GM19351 (cell line): Measurements from ENCODE around the gene PIK3CB.
"Not testable (repeated sequence)": the region's sequence is repeated elsewhere in the genome, so short reads cannot be mapped to it uniquely, and the experiment has no call there.

ENCODE experiments used
- ATAC-seq: cut with Tn5 transposase; IDR thresholded peaks from one replicate; pipeline ENCODE4 v1.9.1; 2021; ENCODE audit warnings: mild to moderate bottlenecking, moderate library complexity; ENCODE audit not compliant: unreplicated experiment

The PIK3CB gene

DNA sequence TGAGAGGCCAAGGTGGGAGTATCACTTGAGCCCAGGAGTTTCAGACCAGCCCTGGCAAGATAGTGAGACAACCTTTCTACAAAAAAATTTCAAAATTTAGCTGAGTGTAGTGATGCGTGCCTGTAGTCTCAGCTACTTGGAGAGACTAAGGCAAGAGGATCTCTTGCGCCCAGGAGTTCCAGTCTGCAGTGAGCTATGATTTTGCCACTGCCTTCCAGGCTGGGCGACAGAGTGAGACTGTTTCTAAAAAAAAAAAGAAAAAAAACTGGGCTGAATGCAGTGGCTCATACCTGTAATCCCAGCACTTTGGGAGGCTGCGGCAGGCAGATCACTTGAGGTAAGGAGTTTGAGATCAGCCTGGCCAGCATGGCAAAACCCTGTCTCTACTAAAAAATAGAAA, 14.0 kb upstream of the PIK3CB start:
- no peak for ATAC-seq

DNA sequence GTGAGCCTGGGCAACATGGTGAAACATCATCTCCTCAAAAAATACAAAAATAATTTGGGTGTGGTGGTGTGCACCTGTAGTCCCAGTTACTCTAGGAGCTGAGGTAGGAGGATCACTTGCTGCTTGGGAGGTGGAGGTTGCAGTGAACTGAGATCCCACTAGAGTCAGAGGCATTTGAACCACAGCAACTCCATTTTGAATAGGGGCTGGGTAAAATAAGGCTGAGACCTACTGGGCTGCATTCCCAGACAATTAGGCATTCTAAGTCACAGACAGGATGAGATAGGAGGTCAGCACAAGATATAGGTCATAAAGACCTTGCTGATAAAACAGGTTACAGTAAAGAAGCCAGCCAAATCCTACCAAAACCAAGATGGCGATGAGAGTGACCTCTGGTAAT, 12.1 kb upstream of the PIK3CB start:
- ATAC-seq: not testable (repeated sequence)

GRCh38 chr3:138846262-138846791, 11.6 kb upstream of the PIK3CB start:
- no peak for ATAC-seq

DNA sequence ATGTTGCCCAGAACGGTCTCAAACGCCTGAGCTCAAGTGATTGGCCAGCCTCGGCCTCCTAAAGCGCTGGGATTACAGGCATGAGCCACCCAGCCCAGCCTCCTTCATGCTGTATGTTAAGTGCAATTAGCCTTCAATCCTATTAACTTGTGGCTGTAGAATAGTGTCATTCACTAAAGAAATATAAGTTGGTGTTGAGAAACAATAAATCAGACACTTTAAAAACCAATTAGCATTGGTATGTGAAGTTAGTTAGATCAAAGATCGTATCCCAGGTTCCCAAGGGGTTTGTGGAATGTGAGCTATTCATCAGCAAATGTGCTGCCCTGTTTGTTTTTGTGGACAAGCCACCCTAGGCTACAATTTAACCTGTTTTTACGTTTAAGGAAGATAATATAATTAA, 11.0 kb upstream of the PIK3CB start:
- ATAC-seq: no peak

DNA sequence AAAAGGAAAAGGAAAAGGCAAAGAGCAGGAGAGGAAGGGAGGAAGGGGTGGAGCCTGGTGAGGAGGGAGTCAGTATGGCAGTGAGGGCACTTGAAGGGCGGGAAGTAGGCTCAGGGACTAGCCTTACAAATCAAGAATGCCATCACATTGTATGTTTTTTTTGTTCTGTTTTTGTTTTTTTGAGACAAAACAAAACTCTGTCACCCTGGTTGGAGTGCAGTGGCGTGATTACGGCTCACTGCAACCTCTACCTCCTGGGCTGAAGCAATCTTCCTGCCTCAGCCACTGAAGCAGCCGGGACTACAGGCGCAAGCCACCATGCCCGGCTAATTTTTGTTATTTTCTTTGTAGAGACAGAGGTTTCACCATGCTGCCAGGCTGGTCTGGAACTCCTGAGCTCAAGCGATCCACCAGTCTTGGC, 10.5 kb upstream of the PIK3CB start:
- ATAC-seq: no peak

DNA sequence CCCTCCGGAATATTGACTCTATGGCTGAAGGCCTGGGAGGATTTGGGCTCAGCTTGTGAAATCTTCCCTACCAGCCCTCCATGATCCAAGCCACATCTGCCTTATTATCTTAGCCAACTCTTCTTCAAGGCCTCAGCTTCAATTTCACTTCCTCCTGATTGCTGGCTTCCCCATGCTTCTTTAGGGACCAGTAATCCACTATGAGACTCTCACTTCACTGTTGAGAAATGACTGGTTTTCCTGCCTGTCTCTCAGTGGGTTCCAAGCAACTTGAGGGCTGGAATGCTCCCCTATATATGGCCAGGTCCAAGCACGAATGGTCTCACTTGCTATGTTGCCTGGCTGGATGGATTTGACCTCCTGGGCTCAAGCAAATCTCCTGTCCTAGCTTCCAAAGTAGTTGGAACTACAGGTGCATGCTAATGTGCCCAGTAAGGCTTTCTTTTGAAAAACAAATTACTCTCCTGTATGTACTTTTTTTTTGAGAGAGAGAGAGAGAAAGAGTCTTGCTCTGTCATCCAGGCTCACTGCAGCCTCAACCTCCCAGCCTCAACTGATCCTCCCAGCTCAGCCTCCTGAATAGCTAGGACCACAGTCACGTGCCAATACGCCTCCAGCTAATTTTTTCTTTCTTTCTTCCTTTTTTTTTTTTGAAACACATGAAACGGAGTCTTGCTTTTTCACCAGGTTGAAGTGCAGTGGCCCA, 7.9 kb upstream of the PIK3CB start:
- ATAC-seq: peak; percentile 81

- ATAC-seq: not testable (repeated sequence)
These were observed 3.7 kb upstream of the PIK3CB start for GRCh38 chr3:138838385-138838784.

DNA sequence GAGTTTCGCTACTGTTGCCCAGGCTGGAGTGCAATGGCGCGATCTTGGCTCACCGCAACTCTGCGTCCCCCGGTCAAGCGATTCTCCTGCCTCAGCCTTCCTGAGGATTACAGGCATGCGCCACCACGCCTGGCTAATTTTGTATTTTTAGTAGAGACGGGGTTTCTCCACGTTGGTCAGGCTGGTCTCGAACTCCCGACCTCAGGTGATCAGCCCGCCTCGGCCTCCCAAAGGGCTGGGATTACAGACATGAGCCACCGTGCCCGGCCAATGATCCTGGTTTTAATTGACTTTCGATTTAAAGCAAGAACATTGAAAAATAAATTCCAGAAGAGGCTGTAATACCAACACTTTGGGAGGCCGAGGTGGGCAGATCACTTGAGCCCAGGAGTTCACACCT, 1.1 kb upstream of the PIK3CB start:
- ATAC-seq: not testable (repeated sequence)

DNA sequence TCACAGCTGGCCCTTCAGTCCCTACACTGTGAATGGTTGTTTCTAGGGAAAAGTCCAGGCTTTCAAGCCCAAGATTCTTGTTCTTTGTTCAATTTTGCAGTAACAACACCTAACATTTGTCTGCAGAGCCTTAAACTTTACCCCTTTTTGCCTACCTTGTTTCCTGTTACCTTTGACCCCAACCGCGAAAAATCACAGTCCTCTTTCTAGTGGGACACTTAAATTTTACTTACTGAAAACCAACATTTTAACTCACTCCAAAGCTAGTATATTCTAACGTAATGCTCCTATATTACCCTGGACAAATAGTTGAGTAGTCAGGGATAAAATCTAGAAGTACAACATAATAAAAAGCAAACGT, 649 bp upstream of the PIK3CB start:
- ATAC-seq: no peak

DNA sequence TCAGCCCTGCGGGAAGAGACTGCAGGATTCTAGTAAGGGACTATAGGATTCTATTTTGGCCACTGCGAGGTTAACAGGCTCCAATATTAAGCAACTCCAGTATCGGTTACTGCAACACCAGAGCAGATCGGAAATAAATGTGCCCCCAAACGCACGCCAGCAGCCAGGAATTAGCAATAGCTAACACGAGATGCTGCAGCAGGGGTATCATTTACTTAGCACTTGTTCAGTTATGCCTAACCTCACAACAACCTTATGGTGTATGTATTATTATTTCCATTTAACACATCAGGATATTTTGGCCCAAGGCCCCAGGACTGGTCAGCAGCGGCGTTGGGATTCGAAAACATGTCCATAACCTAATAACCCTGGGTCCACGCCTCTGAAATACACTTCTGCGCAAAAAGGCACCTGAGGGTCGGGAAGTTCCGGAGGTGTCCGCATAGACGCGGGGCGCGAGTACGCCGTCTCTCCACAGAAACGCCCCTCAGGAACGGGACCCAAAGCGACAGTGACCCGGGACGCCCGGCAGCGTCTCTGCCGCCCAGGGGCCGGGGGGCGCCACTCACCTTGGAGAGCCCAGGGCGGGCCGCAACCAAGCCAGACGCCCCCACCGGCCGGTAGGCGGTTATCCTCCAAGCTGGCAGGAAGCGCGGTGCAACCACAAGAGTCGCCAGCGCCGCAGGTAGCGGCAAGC, 681 bp downstream of the PIK3CB start:
- ATAC-seq: peak; percentile 42

DNA sequence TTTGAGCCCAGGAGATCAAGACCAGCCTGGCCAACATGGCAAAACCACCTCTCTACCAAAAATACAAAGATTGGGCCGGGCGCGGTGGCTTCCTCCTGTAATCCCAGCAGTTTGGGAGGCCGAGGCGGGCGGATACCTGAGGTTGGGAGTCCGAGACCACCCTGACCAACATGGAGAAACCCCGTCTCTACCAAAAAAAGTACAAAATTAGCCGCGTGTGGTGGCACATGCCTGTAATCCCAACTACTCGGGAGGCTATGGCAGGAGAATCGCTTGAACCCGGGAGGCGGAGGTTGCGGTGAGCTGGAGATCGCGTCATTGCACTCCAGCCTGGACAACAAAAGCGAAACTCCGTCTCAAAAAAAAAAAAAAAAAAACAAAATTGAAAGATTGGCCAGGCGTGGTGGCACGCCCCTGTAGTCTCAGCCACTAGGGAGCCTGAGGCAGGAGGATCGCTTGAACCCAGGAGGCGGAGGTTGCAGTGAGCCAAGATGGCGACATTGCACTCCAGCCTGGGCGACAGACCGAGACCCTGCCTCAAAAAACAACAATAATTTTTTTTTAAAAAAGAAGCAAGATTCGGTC, 2.2 kb downstream of the PIK3CB start:
- ATAC-seq: not testable (repeated sequence)

DNA sequence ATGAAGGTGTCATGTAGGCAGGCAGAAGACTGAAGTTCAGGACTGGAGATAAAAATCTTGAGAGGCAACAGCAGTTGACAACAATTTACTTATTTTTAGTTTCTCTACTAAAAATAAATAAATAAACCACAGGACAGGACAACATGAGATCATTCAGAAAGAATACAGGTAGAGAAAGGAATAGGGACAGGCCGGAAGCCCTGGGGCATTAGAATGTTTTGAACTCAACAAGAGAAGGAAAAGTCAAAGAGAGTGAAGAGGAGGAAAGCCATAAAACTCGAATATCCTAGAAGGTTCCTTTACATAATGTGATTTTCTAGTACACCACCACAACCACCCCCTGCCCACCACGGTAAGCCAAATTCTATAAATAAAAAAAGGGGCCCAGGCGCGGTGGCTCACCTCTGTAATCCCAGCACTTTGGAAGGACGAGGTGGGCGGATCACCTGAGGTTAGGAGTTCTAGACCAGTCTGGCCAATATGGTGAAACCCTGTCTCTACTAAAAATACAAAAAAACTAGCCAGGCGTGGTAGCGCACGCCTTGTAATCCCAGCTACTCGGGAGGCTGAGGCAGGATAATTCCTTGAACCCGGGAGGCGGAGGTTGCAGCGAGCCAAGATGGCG, 4.7 kb downstream of the PIK3CB start:
- no peak for ATAC-seq

DNA sequence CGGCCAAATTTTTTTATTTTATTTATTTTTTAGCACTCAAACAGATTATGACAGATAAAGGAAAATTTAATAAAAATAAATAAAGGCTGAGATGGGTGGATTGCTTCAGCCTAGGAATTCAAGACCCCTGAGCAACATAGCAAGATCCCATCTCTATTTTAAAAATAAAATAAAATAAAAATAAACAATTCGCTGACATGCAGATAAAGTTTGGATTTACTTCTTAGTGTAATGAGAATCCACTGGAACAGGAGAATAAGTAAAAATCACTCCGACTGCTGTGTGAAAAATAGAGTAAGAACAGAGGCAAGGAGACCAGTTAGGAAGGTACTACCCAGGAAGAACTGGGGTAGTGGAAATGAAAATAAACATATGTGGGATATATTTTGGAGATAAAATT, 5.6 kb downstream of the PIK3CB start:
- no peak for ATAC-seq

GRCh38 chr3:138827222-138827621, 7.5 kb downstream of the PIK3CB start:
- ATAC-seq: no peak

GRCh38 chr3:138825336-138825735, 9.4 kb downstream of the PIK3CB start:
- no peak for ATAC-seq

DNA sequence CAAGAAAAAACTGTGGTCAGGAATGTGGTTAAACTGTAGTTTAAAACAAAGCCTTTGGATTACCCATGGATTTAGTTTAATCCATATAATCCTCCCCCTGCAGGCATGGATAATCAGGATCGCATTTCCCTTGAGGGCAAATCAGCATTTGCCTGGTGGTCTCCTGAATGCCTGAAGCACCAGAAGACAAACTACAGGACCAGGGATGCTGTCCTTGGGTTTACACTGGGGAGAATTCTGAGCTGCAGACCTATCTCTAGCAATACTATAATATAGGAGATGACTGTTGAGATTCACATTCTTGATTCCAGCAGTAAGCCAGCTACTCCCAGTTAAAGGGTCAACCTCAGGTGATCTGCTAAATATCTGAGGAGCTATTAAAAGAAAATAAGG, 10.6 kb downstream of the PIK3CB start:
- no peak for ATAC-seq

GRCh38 chr3:138820379-138820778, 14.3 kb downstream of the PIK3CB start:
- ATAC-seq: not testable (repeated sequence)

DNA sequence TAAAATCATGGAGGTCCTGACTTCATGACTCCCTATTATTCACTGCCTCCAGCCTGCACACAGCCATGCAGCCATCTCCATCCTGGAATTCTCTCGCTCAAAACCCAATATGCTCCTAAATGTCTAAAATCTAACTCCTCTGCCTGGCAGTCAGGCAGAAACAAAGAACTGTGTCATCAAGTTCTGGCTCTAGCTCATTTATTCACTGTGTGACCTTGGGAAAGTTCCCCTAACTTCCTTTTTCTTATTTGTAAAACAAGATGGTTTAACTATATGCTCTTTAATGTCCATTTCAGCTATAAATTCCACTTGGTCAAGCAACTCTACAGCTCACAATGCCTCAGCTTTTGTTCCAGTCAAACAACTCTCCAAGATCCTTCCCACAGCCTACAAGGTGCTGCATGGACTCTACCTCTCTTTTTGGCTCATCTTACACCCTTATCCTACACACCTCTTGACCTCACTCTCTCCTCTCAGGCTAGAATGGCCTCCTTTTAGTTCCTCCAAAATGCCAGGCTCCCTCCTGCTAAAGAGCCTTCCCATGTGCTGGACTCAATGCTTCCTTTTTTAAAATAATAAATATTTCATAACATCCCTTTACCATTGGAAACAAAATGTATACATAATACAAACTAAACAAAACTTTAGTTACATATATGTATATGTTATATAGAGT, 16.4 kb downstream of the PIK3CB start:
- ATAC-seq: no peak

- no peak for ATAC-seq
These were observed 17.0 kb downstream of the PIK3CB start for GRCh38 chr3:138817695-138818094.

DNA sequence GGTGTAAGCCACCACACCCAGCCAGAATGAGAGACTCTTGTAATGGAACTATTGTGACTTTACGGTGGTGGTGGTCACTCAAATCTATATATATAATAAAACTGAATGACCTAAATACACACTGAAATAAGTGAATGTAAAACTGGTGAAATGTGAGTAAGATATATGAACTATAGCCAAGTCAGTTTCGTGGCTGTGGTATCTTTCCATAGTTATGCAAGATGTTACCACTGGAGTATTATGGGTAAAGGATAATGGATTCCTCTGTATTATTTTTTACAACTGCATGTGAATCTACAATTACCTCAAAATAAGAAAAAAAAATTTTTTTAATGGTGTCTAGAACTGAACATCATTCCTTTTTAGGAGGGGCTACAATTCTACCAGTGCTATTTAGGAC, 21.9 kb downstream of the PIK3CB start:
- no peak for ATAC-seq
